NCI-H1092 treated with DMSO at 0.1 percent for 48 hours (cell line): ENCODE data around the gene SLC6A7.
"Not testable (repeated sequence)": the region's sequence is repeated elsewhere in the genome, so short reads cannot be mapped to it uniquely, and the experiment has no call there.

ENCODE experiments used
- DNase-seq: peaks from one replicate; lab custom pipeline; 2025; lab: John Stamatoyannopoulos, UW

SLC6A7 gene

GRCh38 chr5:150217873-150218692, 28.2 kb downstream of the SLC6A7 start:
- DNase-seq, result peak; percentile 39

DNA sequence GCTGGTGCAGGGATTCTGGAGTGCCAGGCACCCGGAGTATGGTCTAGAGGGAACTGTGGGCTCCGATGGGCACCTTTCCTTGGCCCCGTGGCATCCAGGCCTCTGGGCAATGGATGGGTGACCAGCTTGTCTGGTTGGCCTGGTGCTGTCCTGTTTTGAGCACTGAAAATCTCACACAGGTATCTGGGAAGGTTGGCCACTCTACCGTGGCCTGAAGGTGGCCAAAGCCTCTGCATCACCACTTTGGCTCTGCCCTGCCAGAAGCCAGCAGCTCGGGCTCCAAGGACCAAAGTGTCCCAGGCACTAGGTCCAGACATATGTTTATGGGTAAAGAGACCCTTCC, 28.8 kb downstream of the SLC6A7 start:
- DNase-seq, result no peak

GRCh38 chr5:150219142-150219541, 29.3 kb downstream of the SLC6A7 start:
- DNase-seq, result no peak

- DNase-seq, result no peak
Observed at GRCh38 chr5:150219861-150220260, 30.0 kb downstream of the SLC6A7 start.

DNA sequence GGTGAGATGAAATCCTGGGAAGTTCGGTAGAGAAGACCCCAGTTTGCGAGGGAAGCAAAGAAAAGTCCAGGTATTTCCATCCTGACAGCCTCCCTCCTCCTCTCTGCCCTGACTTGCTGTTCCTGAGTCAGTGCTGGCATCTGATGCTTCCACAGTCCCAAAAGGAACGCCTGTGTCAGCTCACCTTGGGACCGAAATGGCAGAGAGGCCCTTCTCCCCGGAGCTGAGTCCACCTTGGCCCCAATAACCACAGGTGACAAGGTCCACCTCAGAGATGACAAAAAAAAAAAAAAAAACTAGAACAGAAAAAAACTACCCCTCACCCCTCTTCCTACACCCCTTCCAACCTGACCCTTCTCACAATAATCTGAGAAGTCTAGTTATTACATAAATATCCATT, 31.6 kb downstream of the SLC6A7 start:
- DNase-seq, result no peak

DNA sequence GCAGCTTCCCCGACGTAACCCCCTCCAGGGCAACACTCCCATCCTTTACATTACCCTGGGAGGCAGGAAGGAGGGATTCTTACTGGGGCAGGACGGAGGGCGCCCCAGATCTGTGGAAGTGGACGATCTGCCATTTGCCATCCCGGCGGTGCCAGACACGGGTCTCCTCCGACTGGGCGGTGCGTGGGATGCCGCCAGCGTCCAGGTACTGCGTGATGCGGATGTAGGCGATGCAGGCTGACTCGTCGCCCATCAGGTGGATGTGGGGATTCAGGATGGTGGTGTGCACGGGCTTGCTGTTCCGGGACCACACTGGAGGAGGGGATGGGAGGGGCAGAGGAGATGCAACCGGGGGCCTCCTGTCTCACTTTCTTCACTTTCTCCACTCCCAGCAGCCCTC, 33.0 kb downstream of the SLC6A7 start:
- DNase-seq, result no peak

DNA sequence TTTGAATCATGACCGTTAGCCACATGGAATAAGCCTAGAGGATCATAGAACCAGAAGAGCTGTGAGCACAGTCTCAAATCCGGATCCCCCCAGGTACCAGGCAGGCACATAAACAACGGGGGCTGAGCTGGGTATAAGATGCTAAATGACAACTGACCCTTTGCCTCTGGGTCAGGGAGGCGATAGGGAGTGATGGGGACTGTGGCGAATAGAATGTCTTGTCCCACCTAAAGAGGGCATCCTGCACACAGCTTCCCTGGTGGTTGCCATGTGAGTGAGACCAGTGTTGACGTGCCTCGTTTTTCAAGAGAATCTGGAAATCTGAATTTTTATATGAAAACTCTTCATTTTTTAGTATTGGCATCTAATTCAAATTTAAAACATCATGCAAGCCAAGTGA, 33.6 kb downstream of the SLC6A7 start:
- DNase-seq, result no peak

DNA sequence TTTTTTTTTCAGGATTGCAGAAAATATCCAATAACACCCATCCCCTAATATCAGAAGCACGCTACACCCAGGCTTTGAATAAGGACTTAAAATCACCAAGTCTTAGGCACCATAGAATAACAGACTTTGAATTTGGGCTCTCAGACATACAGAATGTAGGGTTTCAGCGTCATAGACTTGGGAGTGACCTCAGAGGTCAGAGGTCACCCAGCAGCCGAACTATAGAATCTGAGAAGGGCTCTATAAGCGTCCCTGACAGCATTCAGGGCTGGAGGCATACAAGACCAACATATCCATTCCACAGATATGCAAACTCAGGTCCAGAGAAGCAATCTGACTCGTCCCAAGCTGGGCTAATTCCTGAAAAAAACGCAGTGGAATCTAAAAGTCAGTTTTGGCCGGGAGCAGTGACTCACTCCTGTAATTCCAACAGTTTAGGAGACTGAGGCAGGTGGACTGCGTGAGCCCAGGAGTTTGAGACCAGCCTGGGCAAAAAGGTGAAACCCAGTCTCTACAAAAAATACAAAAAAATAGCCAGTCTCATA, 34.7 kb downstream of the SLC6A7 start:
- no peak for DNase-seq

DNA sequence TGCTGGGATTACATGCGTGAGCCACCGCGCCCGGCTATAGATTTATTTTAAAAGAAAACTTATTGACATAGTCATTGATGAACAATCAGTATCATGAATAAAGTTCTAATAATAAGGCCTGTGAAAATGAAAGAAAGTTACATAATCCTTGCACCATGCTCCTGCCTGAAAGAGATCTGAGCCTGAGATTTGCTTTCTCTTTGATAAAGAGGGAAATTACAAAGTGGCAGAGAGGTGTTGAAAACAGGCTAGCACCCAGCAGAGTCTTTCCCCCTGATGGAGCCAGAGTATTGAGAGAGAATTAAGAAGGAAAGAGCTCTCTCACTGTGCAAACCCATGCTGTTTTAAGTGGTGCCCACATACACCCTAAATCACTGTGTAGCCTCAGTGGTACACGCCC, 37.2 kb downstream of the SLC6A7 start:
- no peak for DNase-seq

DNA sequence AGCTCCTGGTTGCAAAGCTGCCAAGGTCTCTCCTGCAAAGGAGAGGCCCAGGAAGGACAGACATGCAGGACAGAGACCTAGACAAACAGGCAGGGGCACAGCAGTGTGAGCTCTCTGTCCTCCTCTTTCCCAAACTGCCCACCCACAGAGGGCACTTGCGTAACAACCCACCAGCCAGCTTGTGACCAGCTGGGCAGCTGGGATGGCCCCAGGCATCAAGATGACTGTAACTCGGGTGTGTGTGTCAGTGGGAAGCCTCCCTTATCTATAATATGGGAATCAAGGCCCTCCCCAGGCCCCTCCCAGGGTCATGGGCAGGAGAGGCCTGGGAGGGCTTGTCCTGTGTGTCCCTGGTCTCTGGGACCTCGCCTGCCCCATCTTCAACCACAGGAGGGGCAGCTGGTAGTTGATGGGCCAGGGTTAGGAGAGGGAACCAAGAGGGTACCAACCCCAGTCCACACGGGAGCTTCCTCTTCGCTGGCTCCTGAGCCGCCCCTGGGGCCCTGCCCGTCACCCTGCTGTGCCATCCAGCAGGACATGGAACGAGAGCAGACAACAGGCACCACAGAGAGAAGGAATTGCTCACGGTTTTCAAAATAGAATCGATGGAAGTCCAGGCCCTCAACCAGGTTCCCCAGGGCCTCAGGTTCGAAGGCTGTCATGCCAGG, 37.9 kb downstream of the SLC6A7 start:
- no peak for DNase-seq

DNA sequence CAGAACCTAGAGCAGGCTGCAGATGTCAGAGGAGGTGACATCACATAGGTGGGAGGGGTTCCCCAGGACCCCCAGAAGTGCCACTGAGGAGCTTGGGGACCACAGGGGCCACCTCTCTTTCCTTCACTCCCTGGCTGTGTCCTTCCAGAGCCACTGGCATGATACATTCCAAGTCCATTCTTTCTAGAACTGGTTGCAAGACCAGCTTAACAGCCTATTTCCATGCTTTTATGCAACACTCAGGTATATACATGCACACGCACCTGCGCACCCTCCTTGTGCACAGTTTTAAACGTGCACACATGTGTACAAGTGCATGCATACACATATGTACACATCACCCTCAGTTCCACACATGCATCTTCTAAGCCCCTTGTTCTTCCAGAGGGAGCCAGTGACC, 39.7 kb downstream of the SLC6A7 start:
- DNase-seq, result no peak

- DNase-seq, result no peak
Observed at GRCh38 chr5:150230842-150231241, 41.0 kb downstream of the SLC6A7 start.

GRCh38 chr5:150233706-150234105, 43.8 kb downstream of the SLC6A7 start:
- not testable (repeated sequence) for DNase-seq

DNA sequence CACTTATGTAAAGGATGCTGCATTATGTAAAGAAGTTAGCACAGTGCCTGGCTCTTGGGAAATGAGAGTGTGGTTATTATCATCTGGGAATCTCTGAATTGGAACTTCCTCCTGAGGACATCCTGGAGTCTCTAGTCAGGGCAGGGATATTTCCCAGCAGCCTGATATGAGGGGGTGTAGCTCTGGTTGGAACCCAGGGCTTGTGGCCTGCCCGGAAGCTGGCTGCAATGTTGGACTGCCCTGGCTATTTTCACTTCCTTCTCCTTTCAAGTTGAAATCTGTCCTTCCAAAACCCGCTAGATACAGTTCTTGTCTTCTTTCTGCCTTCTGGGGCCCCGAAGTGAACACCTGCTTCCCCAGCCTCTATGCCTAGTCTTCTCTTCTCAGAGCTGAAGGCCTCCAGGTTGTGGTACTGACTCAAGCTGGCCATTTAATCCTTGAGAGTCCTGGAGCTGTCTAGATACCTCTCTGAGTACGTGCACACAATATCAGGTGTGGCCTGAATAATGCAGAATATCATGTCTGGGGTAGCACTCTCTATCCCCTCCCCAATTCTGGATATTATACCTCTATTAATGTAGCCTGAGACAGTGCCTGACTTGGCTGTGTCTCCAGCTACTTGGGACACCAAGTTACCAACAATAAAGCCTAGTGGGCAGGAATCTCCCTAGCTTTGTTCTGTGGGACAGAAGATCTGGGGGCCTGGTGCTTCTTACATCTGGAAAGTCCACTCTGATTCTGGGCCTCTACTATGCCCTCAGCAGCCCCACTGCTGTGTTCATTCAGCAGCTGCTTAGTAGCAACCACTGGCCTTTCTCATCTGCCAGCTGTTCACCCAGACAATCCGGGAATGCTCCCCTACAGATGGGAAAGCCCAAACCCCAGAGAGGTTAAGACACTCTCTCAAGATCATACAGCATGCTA, 45.0 kb downstream of the SLC6A7 start:
- no peak for DNase-seq

DNA sequence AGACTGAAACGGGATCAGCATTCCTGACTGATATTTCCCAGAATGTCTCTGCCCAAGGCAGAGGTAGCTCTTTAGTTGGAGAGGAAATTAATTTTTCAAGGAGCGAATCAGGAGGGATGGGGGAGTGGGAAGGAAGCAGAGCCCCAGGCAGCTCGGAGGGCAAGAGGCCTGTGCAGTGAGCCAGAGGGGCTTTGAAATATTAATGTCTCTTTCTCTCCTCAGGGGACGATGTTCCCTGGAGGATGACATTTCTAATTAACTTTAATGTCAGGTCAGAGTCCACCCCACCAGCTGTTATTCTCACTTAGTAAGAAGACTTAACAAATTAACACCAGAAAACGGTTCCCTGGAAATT, 45.6 kb downstream of the SLC6A7 start:
- DNase-seq, result no peak

GRCh38 chr5:150236313-150236712, 46.5 kb downstream of the SLC6A7 start:
- DNase-seq, result no peak

GRCh38 chr5:150236981-150237754, 47.3 kb downstream of the SLC6A7 start:
- DNase-seq, result no peak

DNA sequence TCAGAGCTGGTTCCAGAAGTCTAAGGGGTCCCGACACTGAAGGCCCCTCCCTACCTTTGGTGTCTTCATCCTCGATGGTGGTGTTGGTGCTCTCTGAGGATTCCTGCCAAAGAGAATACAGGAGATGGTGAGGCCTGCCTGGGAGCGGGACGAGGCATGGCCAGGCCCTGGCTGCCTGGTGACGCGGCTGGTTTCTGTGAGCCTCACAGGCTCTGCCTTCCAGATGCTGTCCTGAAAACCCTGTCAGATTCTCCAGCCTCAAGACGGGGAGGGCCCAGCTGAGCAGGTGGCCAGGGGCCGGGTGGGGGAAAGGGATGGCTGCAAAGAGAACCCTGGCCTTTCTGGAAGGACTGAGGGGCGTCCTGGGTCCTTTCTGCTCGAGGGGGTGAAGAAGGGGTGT, 48.8 kb downstream of the SLC6A7 start:
- no peak for DNase-seq

- DNase-seq, result no peak
Observed at GRCh38 chr5:150239099-150239793, 49.4 kb downstream of the SLC6A7 start.

DNA sequence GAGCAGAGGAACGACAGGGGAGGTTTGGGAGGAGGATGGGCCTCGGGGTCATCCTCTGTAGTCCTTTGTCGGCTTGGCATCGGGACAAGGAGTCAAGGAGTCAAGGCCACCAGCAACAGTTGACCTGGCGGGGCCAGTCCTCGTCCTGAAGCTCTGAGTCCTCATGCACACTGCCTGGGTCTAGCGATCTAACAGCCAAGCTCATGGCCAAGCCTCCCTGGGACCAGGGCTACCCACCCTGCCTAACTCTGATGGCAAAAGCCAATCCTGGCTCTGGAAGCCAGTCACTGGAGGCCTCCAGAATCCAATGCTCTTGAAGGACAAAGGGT, 49.9 kb downstream of the SLC6A7 start:
- no peak for DNase-seq
